Esophagus muscularis mucosa (tissue), 3 donors: ENCODE results near the gene MAP3K4.

Experiments used
- CTCF ChIP-seq, 3 experiments: fragments of 200-600 bp in 2 of 3; fragments of 450-650 bp in 1 of 3; sonication (generic) in 2 of 3; IDR thresholded peaks; one replicate each; pipeline ENCODE4 v1.5.1; 2017 to 2019; ENCODE audit warnings: antibody characterized with exemption in 3 of 3, mild to moderate bottlenecking in 2 of 3, moderate library complexity in 1 of 3
- POLR2A ChIP-seq: fragments of 450-650 bp; IDR thresholded peaks from one replicate; pipeline ENCODE4 v1.6.1; 2017; ENCODE audit warnings: antibody characterized with exemption, moderate library complexity, mild to moderate bottlenecking, low read depth

GRCh38 chr6:161128230-161128629 is 136.7 kb downstream of the MAP3K4 start:
- no peak for TF ChIP-seq POLR2A
- no peak for TF ChIP-seq CTCF (IDR thresholded peaks at IDR 0.05)
